ENCODE measurements around the gene HPX.

Gene HPX

GRCh38 chr11:6474413-6474792 is 33.6 kb upstream of the HPX start:
- peaks cover 34% of the 10 kb centered on the region for H3K4me1 Mint-ChIP-seq
- peak overlapping the region; percentile 81 for H3K4me3 Mint-ChIP-seq
- peak overlapping the region; percentile 53 for H3K27ac Mint-ChIP-seq
- no peaks in the 10 kb centered on the region for H3K9me3 Mint-ChIP-seq
- peaks cover 1% of the 10 kb centered on the region for H3K36me3 Mint-ChIP-seq
- no peaks in the 10 kb centered on the region for H3K27me3 Mint-ChIP-seq

- peaks cover 30% of the 10 kb centered on the region for H3K4me1 Mint-ChIP-seq
- H3K27me3 Mint-ChIP-seq = no peaks in the 10 kb centered on the region
- peak within 1 kb of the TSS; percentile 53 for H3K27ac Mint-ChIP-seq
- H3K4me3 Mint-ChIP-seq = peak within 1 kb of the TSS; percentile 86
- peaks cover 1% of the 10 kb centered on the region for H3K36me3 Mint-ChIP-seq
- no peaks in the 10 kb centered on the region for H3K9me3 Mint-ChIP-seq
These were observed 32.9 kb upstream of the HPX start, which contains the start of gene TRIM3 for GRCh38 chr11:6473451-6474412. Gene TRIM3 (minus strand): TSS chr11:6473941. CDS start chr11:6465695, 8,246 bp downstream.

- peak overlapping the region; percentile 77 for H3K4me3 Mint-ChIP-seq
- no peaks in the 10 kb centered on the region for H3K27me3 Mint-ChIP-seq
- H3K9me3 Mint-ChIP-seq = no peaks in the 10 kb centered on the region
- peaks cover 30% of the 10 kb centered on the region for H3K4me1 Mint-ChIP-seq
- peaks cover 1% of the 10 kb centered on the region for H3K36me3 Mint-ChIP-seq
- H3K27ac Mint-ChIP-seq = no peak overlapping the region
These were observed 32.1 kb upstream of the HPX start for GRCh38 chr11:6472934-6473333.

- H3K36me3 Mint-ChIP-seq = peaks cover 6% of the 10 kb centered on the region
These were observed 28.8 kb upstream of the HPX start for GRCh38 chr11:6469599-6469998.

GRCh38 chr11:6468712-6469495 is 28.1 kb upstream of the HPX start:
- Mint-ChIP-seq H3K4me3 (no peak overlapping the region), H3K27me3 (no peaks in the 10 kb centered on the region), H3K4me1 (peaks cover 17% of the 10 kb centered on the region), H3K27ac (no peak overlapping the region), H3K9me3 (no peaks in the 10 kb centered on the region), H3K36me3 (peaks cover 6% of the 10 kb centered on the region)

More at GRCh38 chr11:6469599-6469998, 28.8 kb upstream of the HPX start:
- Mint-ChIP-seq H3K4me3 (no peak overlapping the region), H3K27ac (no peak overlapping the region), H3K27me3 (no peaks in the 10 kb centered on the region), H3K9me3 (no peaks in the 10 kb centered on the region), H3K4me1 (peaks cover 24% of the 10 kb centered on the region)

- Mint-ChIP-seq H3K27me3 (no peaks in the 10 kb centered on the region), H3K4me1 (no peaks in the 10 kb centered on the region), H3K36me3 (peaks cover 9% of the 10 kb centered on the region), H3K27ac (no peak overlapping the region), H3K4me3 (no peak overlapping the region), H3K9me3 (no peaks in the 10 kb centered on the region)
These were observed 18.3 kb upstream of the HPX start for GRCh38 chr11:6459099-6459450.

- Mint-ChIP-seq H3K4me3 (no peak overlapping the region), H3K27me3 (no peaks in the 10 kb centered on the region), H3K27ac (no peak overlapping the region), H3K4me1 (no peaks in the 10 kb centered on the region), H3K9me3 (no peaks in the 10 kb centered on the region), H3K36me3 (peaks cover 5% of the 10 kb centered on the region)
These were observed 17.7 kb upstream of the HPX start for GRCh38 chr11:6458352-6459098.

GRCh38 chr11:6457581-6458320 is 17.0 kb upstream of the HPX start:
- Mint-ChIP-seq H3K36me3 (peaks cover 3% of the 10 kb centered on the region), H3K9me3 (no peaks in the 10 kb centered on the region), H3K4me1 (no peaks in the 10 kb centered on the region), H3K27ac (no peak overlapping the region), H3K4me3 (no peak overlapping the region), H3K27me3 (no peaks in the 10 kb centered on the region)

- Mint-ChIP-seq H3K27me3 (no peaks in the 10 kb centered on the region), H3K27ac (no peak overlapping the region), H3K36me3 (peaks cover 3% of the 10 kb centered on the region), H3K4me1 (no peaks in the 10 kb centered on the region), H3K9me3 (no peaks in the 10 kb centered on the region), H3K4me3 (no peak overlapping the region)
These were observed 15.7 kb upstream of the HPX start for GRCh38 chr11:6456361-6457073.

- Mint-ChIP-seq H3K4me1 (no peaks in the 10 kb centered on the region), H3K27ac (no peak overlapping the region), H3K9me3 (no peaks in the 10 kb centered on the region), H3K36me3 (peaks cover 3% of the 10 kb centered on the region), H3K4me3 (no peak overlapping the region), H3K27me3 (no peaks in the 10 kb centered on the region)
These were observed 14.3 kb upstream of the HPX start for GRCh38 chr11:6455070-6455469.

- Mint-ChIP-seq H3K4me1 (no peaks in the 10 kb centered on the region), H3K36me3 (peaks cover 3% of the 10 kb centered on the region), H3K9me3 (no peaks in the 10 kb centered on the region), H3K4me3 (no peak overlapping the region), H3K27ac (no peak overlapping the region), H3K27me3 (no peaks in the 10 kb centered on the region)
These were observed 12.4 kb upstream of the HPX start for GRCh38 chr11:6453152-6453551.

GRCh38 chr11:6452219-6452618 is 11.4 kb upstream of the HPX start:
- peaks cover 3% of the 10 kb centered on the region for H3K36me3 Mint-ChIP-seq
- no peak overlapping the region for H3K27ac Mint-ChIP-seq
- H3K27me3 Mint-ChIP-seq = no peaks in the 10 kb centered on the region
- no peaks in the 10 kb centered on the region for H3K4me1 Mint-ChIP-seq
- H3K4me3 Mint-ChIP-seq = no peak overlapping the region
- no peaks in the 10 kb centered on the region for H3K9me3 Mint-ChIP-seq

- H3K27ac Mint-ChIP-seq = no peak overlapping the region
- no peaks in the 10 kb centered on the region for H3K27me3 Mint-ChIP-seq
These were observed 7.8 kb upstream of the HPX start for GRCh38 chr11:6448574-6448973.

GRCh38 chr11:6443269-6444003 is 2.6 kb upstream of the HPX start:
- no peak overlapping the region for H3K4me3 Mint-ChIP-seq
- no peaks in the 10 kb centered on the region for H3K9me3 Mint-ChIP-seq
- H3K27ac Mint-ChIP-seq = no peak overlapping the region
- no peaks in the 10 kb centered on the region for H3K36me3 Mint-ChIP-seq
- H3K4me1 Mint-ChIP-seq = no peaks in the 10 kb centered on the region
- H3K27me3 Mint-ChIP-seq = no peaks in the 10 kb centered on the region

More at GRCh38 chr11:6448574-6448973, 7.8 kb upstream of the HPX start:
- no peaks in the 10 kb centered on the region for H3K4me1 Mint-ChIP-seq
- no peaks in the 10 kb centered on the region for H3K36me3 Mint-ChIP-seq
- H3K9me3 Mint-ChIP-seq = no peaks in the 10 kb centered on the region
- H3K4me3 Mint-ChIP-seq = no peak overlapping the region
